Activated naive CD8-positive, alpha-beta T cell treated with anti-CD3 and anti-CD28 coated beads, Interleukin-2, amount 10 ng/mL, durations not matched to agents 7 days and 5 days (primary cell): ENCODE results near the gene MDK. TPM values are rescaled to one million over a fixed set of nuclear protein-coding genes. Genes with fewer than 3 reads are reported as not detected.

ENCODE experiments used
- ATAC-seq: fragments of 150-1000 bp; cut with Tn5 transposase; one replicate; pipeline ENCODE4 v1.10.0; 2021; ENCODE audit warnings: low read depth, moderate library complexity
- POLR2A ChIA-PET: fragments of 350-600 bp; sonication (Branson Sonifier 250); formaldehyde crosslinking; loops from one replicate; lab custom pipeline; 2021; ENCODE audit warnings: antibody characterized with exemption; lab: Charles Lee
- DNase-seq: peaks from one replicate; pipeline ENCODE4 v3.0.0; 2021
- H3K27ac Mint-ChIP-seq: one replicate; pipeline ENCODE4 v1.8.0; 2022; ENCODE audit warnings: mild to moderate bottlenecking, mixed read lengths
- H3K27me3 Mint-ChIP-seq: one replicate; pipeline ENCODE4 v1.8.0; 2022; ENCODE audit warnings: mild to moderate bottlenecking, moderate library complexity, mixed read lengths
- H3K36me3 Mint-ChIP-seq: one replicate; pipeline ENCODE4 v1.8.0; 2021; ENCODE audit warnings: mild to moderate bottlenecking, mixed read lengths
- H3K4me1 Mint-ChIP-seq: one replicate; pipeline ENCODE4 v1.8.0; 2021; ENCODE audit warnings: mixed read lengths
- H3K4me3 Mint-ChIP-seq: one replicate; pipeline ENCODE4 v1.8.0; 2022; ENCODE audit warnings: mild to moderate bottlenecking, moderate library complexity, mixed read lengths
- H3K9me3 Mint-ChIP-seq: one replicate; pipeline ENCODE4 v1.8.0; 2021; ENCODE audit warnings: mixed read lengths
- total RNA-seq, 2 experiments: library from RNA; stranded (reverse); gene quantifications; one replicate each; pipeline ENCODE4 v1.2.3, GENCODE V29; 2021

The MDK gene
- total RNA-seq, 2 experiments from 2014 or later: 6.9 to 7.4 TPM

- no peaks in the 10 kb centered on the region for H3K9me3 Mint-ChIP-seq
- no peak overlapping the region for H3K27ac Mint-ChIP-seq
- no peak for DNase-seq
- H3K4me1 Mint-ChIP-seq: peaks cover 15% of the 10 kb centered on the region
- no peak for ATAC-seq
- H3K4me3 Mint-ChIP-seq: no peak overlapping the region
- H3K36me3 Mint-ChIP-seq: no peaks in the 10 kb centered on the region
- POLR2A ChIA-PET: no interaction called here
- peaks cover 34% of the 10 kb centered on the region for H3K27me3 Mint-ChIP-seq
Measured at GRCh38 chr11:46383974-46384701, 2.7 kb downstream of the MDK start.

- Mint-ChIP-seq H3K9me3 (no peaks in the 10 kb centered on the region), H3K4me1 (peaks cover 17% of the 10 kb centered on the region), H3K4me3 (no peak overlapping the region), H3K36me3 (no peaks in the 10 kb centered on the region), H3K27me3 (peaks cover 46% of the 10 kb centered on the region), H3K27ac (no peak overlapping the region)
- DNase-seq (no peak), ATAC-seq (no peak)
- POLR2A ChIA-PET: no interaction called here
Measured at GRCh38 chr11:46385169-46386004, 3.9 kb downstream of the MDK start.

- no peak overlapping the region for H3K27ac Mint-ChIP-seq
- no peaks in the 10 kb centered on the region for H3K36me3 Mint-ChIP-seq
- POLR2A ChIA-PET: no interaction called here
- peaks cover 53% of the 10 kb centered on the region for H3K27me3 Mint-ChIP-seq
- H3K4me3 Mint-ChIP-seq: no peak overlapping the region
- DNase-seq (no peak), ATAC-seq (no peak)
- H3K4me1 Mint-ChIP-seq: peaks cover 16% of the 10 kb centered on the region
- H3K9me3 Mint-ChIP-seq: no peaks in the 10 kb centered on the region
Measured at GRCh38 chr11:46386005-46386578, 4.6 kb downstream of the MDK start.

- POLR2A ChIA-PET: no interaction called here
- Mint-ChIP-seq H3K27me3 (peaks cover 52% of the 10 kb centered on the region), H3K27ac (no peak overlapping the region), H3K36me3 (no peaks in the 10 kb centered on the region), H3K4me3 (no peak overlapping the region), H3K4me1 (peaks cover 16% of the 10 kb centered on the region), H3K9me3 (no peaks in the 10 kb centered on the region)
- DNase-seq (no peak), ATAC-seq (no peak)
Measured at GRCh38 chr11:46386674-46387073, 5.2 kb downstream of the MDK start.

GRCh38 chr11:46387456-46387855 lies 6.0 kb downstream of the MDK start:
- Mint-ChIP-seq H3K27ac (no peak overlapping the region), H3K4me3 (no peak overlapping the region), H3K9me3 (no peaks in the 10 kb centered on the region), H3K4me1 (peaks cover 14% of the 10 kb centered on the region), H3K27me3 (peaks cover 46% of the 10 kb centered on the region), H3K36me3 (no peaks in the 10 kb centered on the region)
- POLR2A ChIA-PET: interaction anchor here (0.9 kb wide), 1 partner anchor 109 kb away, joined by 3 read pairs; no protein-coding TSS in a partner anchor
- DNase-seq (no peak), ATAC-seq (no peak)

GRCh38 chr11:46387919-46388618 lies 6.6 kb downstream of the MDK start:
- H3K36me3 Mint-ChIP-seq: peaks cover 2% of the 10 kb centered on the region
- H3K27ac Mint-ChIP-seq: no peak overlapping the region
- no peaks in the 10 kb centered on the region for H3K9me3 Mint-ChIP-seq
- POLR2A ChIA-PET: interaction anchor here (0.9 kb wide), 1 partner anchor 110 kb away, joined by 3 read pairs; no protein-coding TSS in a partner anchor
- peaks cover 52% of the 10 kb centered on the region for H3K27me3 Mint-ChIP-seq
- H3K4me3 Mint-ChIP-seq: peak overlapping the region; percentile 61
- H3K4me1 Mint-ChIP-seq: peaks cover 19% of the 10 kb centered on the region
- peak; percentile 34 for ATAC-seq
- DNase-seq: no peak

GRCh38 chr11:46388619-46389449 lies 7.4 kb downstream of the MDK start:
- no peak for DNase-seq
- H3K9me3 Mint-ChIP-seq: no peaks in the 10 kb centered on the region
- H3K27me3 Mint-ChIP-seq: peaks cover 56% of the 10 kb centered on the region
- peaks cover 21% of the 10 kb centered on the region for H3K4me1 Mint-ChIP-seq
- H3K36me3 Mint-ChIP-seq: peaks cover 2% of the 10 kb centered on the region
- H3K27ac Mint-ChIP-seq: no peak overlapping the region
- no peak overlapping the region for H3K4me3 Mint-ChIP-seq
- POLR2A ChIA-PET: interaction anchor here (0.5 kb wide), 1 partner anchor 1161 kb away, joined by 3 read pairs; no protein-coding TSS in a partner anchor
- ATAC-seq: no peak

- peak overlapping the region; percentile 32 for H3K4me3 Mint-ChIP-seq
- POLR2A ChIA-PET: interaction anchor here (0.5 kb wide), 1 partner anchor 1160 kb away, joined by 3 read pairs; no protein-coding TSS in a partner anchor
- DNase-seq (peak; percentile 74), ATAC-seq (peak; percentile 26)
- H3K4me1 Mint-ChIP-seq: peaks cover 21% of the 10 kb centered on the region
- peaks cover 2% of the 10 kb centered on the region for H3K36me3 Mint-ChIP-seq
- no peaks in the 10 kb centered on the region for H3K9me3 Mint-ChIP-seq
- H3K27me3 Mint-ChIP-seq: peaks cover 58% of the 10 kb centered on the region
- H3K27ac Mint-ChIP-seq: no peak overlapping the region
Measured at GRCh38 chr11:46389450-46390330, 8.2 kb downstream of the MDK start.

GRCh38 chr11:46390331-46391171 lies 9.1 kb downstream of the MDK start:
- peak overlapping the region; percentile 25 for H3K4me3 Mint-ChIP-seq
- DNase-seq (no peak), ATAC-seq (no peak)
- no peaks in the 10 kb centered on the region for H3K9me3 Mint-ChIP-seq
- peaks cover 58% of the 10 kb centered on the region for H3K27me3 Mint-ChIP-seq
- H3K4me1 Mint-ChIP-seq: peaks cover 21% of the 10 kb centered on the region
- POLR2A ChIA-PET: no interaction called here
- peaks cover 2% of the 10 kb centered on the region for H3K36me3 Mint-ChIP-seq
- H3K27ac Mint-ChIP-seq: no peak overlapping the region

GRCh38 chr11:46391186-46391577 lies 9.7 kb downstream of the MDK start:
- POLR2A ChIA-PET: no interaction called here
- Mint-ChIP-seq H3K27me3 (peaks cover 57% of the 10 kb centered on the region), H3K9me3 (no peaks in the 10 kb centered on the region), H3K4me1 (peaks cover 21% of the 10 kb centered on the region), H3K4me3 (no peak overlapping the region), H3K27ac (no peak overlapping the region), H3K36me3 (peaks cover 2% of the 10 kb centered on the region)
- ATAC-seq: no peak
- DNase-seq: no peak
